Loucy (cell line): Measurements from ENCODE around the gene AGBL4.

Experiments
- H2AFZ ChIP-seq: fragments of 200-600 bp; sonication (generic); 2 replicates; pipeline ENCODE4 v1.6.0; 2016; ENCODE audit warnings: antibody characterized with exemption, mild to moderate bottlenecking, low read length, moderate library complexity
- H3F3A ChIP-seq: fragments of 200-600 bp; 2 replicates; pipeline ENCODE4 v1.6.0; 2016; ENCODE audit warnings: antibody characterized with exemption, low read depth, mild to moderate bottlenecking
- H3K27me3 ChIP-seq: fragments of 200-600 bp; sonication (generic); 2 replicates; pipeline ENCODE4 v1.6.1; 2014; ENCODE audit warnings: low read length, mild to moderate bottlenecking; ENCODE audit not compliant: insufficient read depth, poor library complexity, severe bottlenecking
- H3K36me3 ChIP-seq: fragments of 200-600 bp; sonication (generic); 2 replicates; pipeline ENCODE4 v1.6.1; 2016; ENCODE audit warnings: low read length; ENCODE audit not compliant: insufficient read depth
- H3K4me1 ChIP-seq: fragments of 200-600 bp; sonication (generic); 2 replicates; pipeline ENCODE4 v1.5.1; 2014; ENCODE audit warnings: low read length, mild to moderate bottlenecking; ENCODE audit not compliant: insufficient read depth, poor library complexity, severe bottlenecking
- H3K4me2 ChIP-seq: fragments of 200-600 bp; sonication (generic); 2 replicates; pipeline ENCODE4 v1.6.0; 2014; ENCODE audit warnings: antibody characterized with exemption, low read length, low read depth, mild to moderate bottlenecking; ENCODE audit not compliant: poor library complexity, severe bottlenecking
- H3K4me3 ChIP-seq: fragments of 200-600 bp; sonication (generic); 2 replicates; pipeline ENCODE4 v1.5.1; 2014; ENCODE audit warnings: low read length, mild to moderate bottlenecking, mixed read lengths; ENCODE audit not compliant: poor library complexity, severe bottlenecking
- H3K79me2 ChIP-seq: fragments of 200-600 bp; sonication (generic); 2 replicates; pipeline ENCODE4 v1.6.1; 2014; ENCODE audit warnings: low read length; ENCODE audit not compliant: insufficient read depth
- H3K9ac ChIP-seq: fragments of 200-600 bp; sonication (generic); 2 replicates; pipeline ENCODE4 v1.6.0; 2014; ENCODE audit warnings: mild to moderate bottlenecking, low read depth, low read length, moderate library complexity; ENCODE audit not compliant: poor library complexity, severe bottlenecking
- H3K9me2 ChIP-seq: fragments of 200-600 bp; sonication (generic); replicated peaks from 2 replicates; pipeline ENCODE4 v1.6.1; 2016; ENCODE audit warnings: low read depth, low read length, mixed read lengths
- H3K9me3 ChIP-seq: fragments of 200-600 bp; sonication (generic); 2 replicates; pipeline ENCODE4 v1.6.1; 2014; ENCODE audit warnings: mild to moderate bottlenecking, antibody characterized with exemption, low read length, low read depth; ENCODE audit not compliant: insufficient read depth
- H4K20me1 ChIP-seq: fragments of 200-600 bp; sonication (generic); 2 replicates; pipeline ENCODE4 v1.6.0; 2014; ENCODE audit warnings: antibody characterized with exemption, low read length, mild to moderate bottlenecking; ENCODE audit not compliant: insufficient read depth, poor library complexity, severe bottlenecking
- CTCF ChIP-seq: fragments of 200-600 bp; sonication (generic); conservative IDR thresholded peaks from 2 replicates; pipeline ENCODE4 v1.5.1; 2014; ENCODE audit warnings: mild to moderate bottlenecking, antibody characterized with exemption, low read length
- EZH2phosphoT487 ChIP-seq: fragments of 200-600 bp; IDR thresholded peaks from 2 replicates; pipeline ENCODE4 v1.6.1; 2018; ENCODE audit warnings: antibody characterized with exemption, mild to moderate bottlenecking, moderate library complexity, borderline replicate concordance

AGBL4 gene

DNA sequence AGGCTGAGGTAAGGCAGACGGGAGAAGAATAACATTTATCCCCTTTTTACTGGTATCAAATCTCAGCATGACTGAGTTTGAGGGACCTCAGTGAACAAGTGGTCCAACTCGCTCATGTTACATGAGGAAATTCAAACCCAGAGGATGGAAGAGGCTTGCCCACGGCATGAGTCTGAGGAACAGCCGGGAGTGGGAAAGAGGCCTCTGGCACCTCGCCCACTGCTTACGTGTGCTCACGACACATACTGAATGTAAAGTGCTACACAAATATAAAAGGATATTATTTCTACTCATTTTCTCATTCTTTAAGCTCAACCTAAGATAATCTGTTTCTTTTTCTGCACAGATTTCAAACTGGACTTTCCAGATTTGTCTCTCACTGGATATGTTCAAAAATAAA is 1261.8 kb downstream of the AGBL4 start:
- Histone ChIP-seq H3K27me3 (no peaks in the 10 kb centered on the region), H3K4me2 (no peak overlapping the region), H3F3A (no peaks in the 10 kb centered on the region), H4K20me1 (peaks cover 34% of the 10 kb centered on the region), H3K9ac (no peak overlapping the region), H3K79me2 (peaks cover 83% of the 10 kb centered on the region; the same call in 1 of the 2 replicates), H2AFZ (no peak overlapping the region), H3K9me2 (no peaks in the 10 kb centered on the region), H3K9me3 (no peaks in the 10 kb centered on the region), H3K4me1 (peaks cover 3% of the 10 kb centered on the region), H3K36me3 (peaks cover 74% of the 10 kb centered on the region; the same call in 1 of the 2 replicates), H3K4me3 (no peak overlapping the region)
- no peak for TF ChIP-seq CTCF
- no peak for TF ChIP-seq EZH2phosphoT487

DNA sequence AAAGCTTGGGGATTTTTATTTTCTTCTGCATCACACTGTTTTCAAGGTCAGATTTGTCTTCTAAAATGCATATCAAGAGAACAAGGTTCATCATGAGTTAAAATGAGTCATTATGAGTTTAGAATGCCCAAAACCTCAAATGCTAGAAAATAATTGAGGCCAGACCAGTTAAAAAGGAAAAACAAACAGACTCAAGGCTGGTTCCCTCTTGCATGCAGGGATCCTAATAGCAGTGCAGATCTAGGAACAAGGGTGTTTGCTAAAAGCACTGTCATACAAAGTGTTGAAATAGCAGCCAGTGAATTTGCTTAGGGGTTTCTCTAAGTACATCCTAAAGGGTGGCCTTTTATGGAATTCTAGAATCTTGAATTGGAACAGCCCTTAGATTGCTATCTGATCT is 1262.3 kb downstream of the AGBL4 start:
- TF ChIP-seq CTCF (no peak), EZH2phosphoT487 (no peak)
- no peaks in the 10 kb centered on the region for H3K9me3 ChIP-seq
- H3K9me2 ChIP-seq = no peaks in the 10 kb centered on the region
- no peak overlapping the region for H3K4me2 ChIP-seq
- H3F3A ChIP-seq = no peaks in the 10 kb centered on the region
- no peak overlapping the region for H3K9ac ChIP-seq
- H4K20me1 ChIP-seq = peaks cover 30% of the 10 kb centered on the region
- no peak overlapping the region for H3K4me3 ChIP-seq
- H3K27me3 ChIP-seq = no peaks in the 10 kb centered on the region
- peaks cover 82% of the 10 kb centered on the region; the same call in 1 of the 2 replicates for H3K79me2 ChIP-seq
- peaks cover 75% of the 10 kb centered on the region; the same call in 1 of the 2 replicates for H3K36me3 ChIP-seq
- H2AFZ ChIP-seq = no peak overlapping the region
- no peaks in the 10 kb centered on the region for H3K4me1 ChIP-seq

- Histone ChIP-seq H3K79me2 (peaks cover 79% of the 10 kb centered on the region; the same call in 1 of the 2 replicates), H3K4me2 (no peak overlapping the region), H3K9ac (no peak overlapping the region), H3K27me3 (no peaks in the 10 kb centered on the region), H3F3A (no peaks in the 10 kb centered on the region), H2AFZ (no peak overlapping the region), H4K20me1 (peaks cover 30% of the 10 kb centered on the region), H3K9me3 (no peaks in the 10 kb centered on the region), H3K4me3 (no peak overlapping the region), H3K4me1 (no peaks in the 10 kb centered on the region), H3K36me3 (peaks cover 78% of the 10 kb centered on the region; the same call in 1 of the 2 replicates), H3K9me2 (no peaks in the 10 kb centered on the region)
- no peak for TF ChIP-seq EZH2phosphoT487
- TF ChIP-seq CTCF = no peak
Measured at GRCh38 chr1:48760857-48761256, 1262.9 kb downstream of the AGBL4 start.
